Forelimb muscle (tissue), 1 donor: ENCODE results near the gene LGALS4. TPM values are rescaled to one million over a fixed set of nuclear protein-coding genes. Genes with fewer than 3 reads are reported as not detected.
"Not testable (repeated sequence)": the region's sequence is repeated elsewhere in the genome, so short reads cannot be mapped to it uniquely, and the experiment has no call there.

ENCODE experiments used
- DNase-seq: peaks from one replicate; pipeline ENCODE4 v3.0.0-alpha.2; 2013; ENCODE audit warnings: low read depth
- polyA plus RNA-seq: library from polyadenylated mRNA; unstranded; fragments of 120-200 nt; gene quantifications from one replicate; pipeline ENCODE4 v1.2.1, GENCODE V29; 2013; ENCODE audit not compliant: insufficient read length

The LGALS4 gene
- polyA plus RNA-seq, 1 donor, result 0.99 TPM

DNA sequence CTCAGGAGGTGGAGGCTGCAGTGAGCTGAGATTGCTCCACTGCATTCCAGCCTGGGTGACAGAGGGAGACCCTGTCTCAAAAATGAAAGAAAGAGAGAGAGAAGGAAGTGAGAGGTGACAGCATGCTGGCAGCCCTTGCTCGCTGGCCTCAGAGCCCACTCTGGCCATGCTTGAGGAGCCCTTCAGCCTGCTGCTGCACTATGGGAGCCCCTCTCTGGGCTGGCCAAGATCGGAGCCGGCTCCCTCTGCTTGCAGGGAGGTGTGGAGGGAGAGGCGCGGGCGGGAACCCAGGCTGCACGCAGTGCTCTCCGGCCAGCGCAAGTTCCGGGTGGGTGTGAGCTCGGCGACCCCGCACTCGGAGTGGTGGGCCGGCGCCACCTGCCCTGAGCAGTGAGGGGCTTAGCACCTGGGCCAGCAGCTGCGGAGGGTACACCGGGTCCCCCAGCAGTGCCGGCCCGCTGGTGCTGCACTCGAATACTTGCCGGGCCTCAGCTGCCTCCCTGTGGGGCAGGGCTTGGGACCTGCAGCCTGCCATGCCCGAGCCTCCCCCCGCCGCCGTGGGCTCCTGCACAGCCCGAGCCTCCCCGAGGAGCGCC, 8.6 kb upstream of the LGALS4 start:
- DNase-seq, result not testable (repeated sequence)

DNA sequence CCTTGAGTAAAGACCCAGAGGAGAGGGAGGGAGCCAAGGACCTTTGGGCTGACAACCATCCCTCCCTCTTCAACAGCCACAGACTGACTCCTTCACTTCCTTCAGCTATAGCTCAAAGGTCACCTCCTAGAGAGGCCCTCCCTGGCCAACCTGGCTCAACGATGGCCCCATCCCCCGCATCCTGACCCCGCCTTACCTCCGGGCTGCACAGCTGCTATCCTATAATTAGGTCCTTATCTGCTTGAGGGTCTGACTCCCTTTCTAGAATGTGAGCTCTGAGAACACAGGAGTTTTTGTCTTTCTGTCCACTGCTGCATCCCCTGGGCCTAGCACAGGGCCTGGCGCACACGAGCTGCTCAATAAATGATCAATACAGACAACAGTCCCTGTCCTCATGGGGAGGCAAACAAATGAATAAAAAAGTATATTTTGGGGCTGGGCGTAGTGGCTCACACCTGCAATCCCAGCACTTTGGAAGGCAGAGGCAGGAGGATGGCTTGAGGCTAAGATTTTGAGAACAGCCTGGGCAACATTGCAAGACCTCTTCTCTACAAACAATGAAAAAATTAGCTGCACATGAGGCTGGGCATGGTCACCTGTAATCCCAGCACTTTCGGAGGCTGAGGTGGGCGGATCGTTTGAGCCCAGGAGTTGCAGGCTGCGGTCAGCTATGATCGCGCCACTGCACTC, 6.6 kb upstream of the LGALS4 start:
- no peak for DNase-seq

DNA sequence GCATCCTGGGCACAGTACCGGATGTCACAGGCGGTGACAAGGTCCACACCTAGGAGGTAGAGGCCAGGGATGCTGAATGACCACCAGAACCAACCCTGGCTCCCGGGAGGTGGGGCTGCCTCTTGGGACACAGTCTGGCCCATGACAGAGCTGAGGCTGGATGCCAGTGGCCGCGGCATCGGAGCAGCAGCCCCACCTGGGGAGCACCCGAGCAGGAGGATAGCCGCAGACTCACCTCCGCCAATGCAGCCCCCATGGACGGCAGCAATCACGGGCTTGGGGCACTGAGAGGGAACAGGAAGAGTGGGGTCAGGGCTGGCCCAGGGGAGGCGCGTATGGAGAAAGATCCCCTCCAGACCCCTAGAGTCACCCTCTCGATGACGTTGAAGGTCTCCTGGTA, 4.3 kb upstream of the LGALS4 start:
- DNase-seq, result no peak

DNA sequence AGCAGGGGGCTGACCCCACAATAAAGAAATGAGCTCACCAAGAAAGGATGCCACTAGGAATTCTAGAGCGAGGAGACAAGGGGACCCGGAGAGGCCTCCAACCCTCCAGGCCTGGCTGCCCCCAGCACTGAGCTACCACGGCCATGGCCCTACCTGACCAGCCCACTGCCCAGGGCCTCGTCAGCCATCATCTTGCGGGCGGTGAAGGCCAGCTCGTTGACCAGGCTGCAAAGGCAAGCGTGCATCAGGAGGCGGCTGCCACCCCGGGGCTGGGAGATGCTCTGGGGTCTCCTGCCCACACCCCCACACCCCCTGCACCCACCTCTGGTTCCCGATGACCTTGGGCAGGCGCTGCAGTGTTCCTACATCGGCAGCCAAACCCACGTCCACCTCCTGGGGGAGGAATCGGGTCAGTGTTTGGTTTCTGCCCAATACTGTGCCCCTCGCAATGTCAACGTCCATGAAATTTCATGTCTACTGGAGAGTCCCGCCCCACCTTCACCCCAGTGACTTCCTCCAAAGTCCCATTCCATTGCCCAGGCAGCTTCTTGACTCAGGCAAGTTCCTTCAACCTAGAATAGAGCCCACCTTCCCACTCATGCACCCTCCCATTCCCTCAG, 3.5 kb upstream of the LGALS4 start:
- DNase-seq, result no peak

DNA sequence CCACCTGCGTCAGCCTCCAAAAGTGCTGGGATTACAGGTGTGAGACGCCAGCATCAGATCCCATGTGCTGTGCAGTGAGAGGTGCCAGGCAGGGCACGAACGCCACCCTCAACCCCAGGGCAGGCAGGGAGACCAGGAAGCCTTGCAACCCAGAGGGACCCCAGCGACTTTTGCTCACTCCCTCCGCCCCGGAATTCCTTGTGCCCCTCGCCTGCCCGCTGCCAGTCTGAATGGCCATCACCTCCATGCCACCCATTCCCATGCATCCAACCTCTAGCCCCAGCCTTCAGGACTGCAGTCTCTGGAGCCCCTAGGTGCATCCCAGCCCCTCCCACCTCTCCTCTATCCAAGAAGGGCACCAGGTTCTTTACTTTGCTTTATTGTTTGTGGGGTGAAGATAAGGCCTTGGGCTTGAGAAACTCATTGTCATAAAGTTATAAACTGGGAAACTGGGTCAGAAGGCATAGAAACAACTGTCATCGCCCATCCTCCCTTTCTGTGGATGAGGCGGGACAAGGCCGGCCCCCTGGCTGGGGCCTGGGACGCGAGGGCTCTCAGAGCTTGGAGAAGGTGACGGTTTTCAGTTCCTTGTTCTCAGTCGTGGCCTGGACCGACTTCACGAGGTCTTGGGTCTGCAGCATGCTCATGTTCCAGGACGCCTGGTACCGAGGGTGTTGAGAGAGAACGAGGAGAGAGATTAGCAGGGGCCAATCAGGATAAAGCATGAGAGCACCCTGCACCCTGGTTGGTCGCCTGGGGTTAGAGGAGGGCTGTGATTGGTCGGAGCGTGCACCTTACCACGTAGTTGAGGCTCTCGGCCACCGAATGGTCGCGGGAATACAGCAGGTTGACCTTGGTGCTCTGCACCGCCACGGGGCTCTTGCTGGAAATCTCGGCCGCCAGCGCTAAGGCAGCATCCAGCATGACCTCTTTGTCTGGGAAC, 2.6 kb upstream of the LGALS4 start:
- DNase-seq, result no peak

DNA sequence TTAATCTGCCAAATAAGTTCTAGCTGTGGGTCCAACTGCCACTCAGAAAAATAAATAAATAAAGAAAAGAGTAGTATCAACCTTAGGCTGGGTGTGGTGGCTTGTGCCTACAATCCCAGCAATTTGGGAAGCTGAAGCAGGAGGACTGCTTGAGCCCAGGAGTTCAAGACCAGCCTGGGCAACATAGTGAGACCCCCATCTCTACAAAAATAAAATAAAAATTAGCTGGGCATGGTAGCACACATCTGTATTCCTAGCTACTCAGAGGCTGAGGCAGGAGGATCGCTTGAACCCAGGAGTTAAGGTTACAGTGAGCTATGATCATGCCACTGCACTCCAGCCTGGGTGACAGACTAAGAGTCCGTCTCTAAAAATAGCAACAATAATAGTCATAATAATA, 1.2 kb upstream of the LGALS4 start:
- DNase-seq, result not testable (repeated sequence)

DNA sequence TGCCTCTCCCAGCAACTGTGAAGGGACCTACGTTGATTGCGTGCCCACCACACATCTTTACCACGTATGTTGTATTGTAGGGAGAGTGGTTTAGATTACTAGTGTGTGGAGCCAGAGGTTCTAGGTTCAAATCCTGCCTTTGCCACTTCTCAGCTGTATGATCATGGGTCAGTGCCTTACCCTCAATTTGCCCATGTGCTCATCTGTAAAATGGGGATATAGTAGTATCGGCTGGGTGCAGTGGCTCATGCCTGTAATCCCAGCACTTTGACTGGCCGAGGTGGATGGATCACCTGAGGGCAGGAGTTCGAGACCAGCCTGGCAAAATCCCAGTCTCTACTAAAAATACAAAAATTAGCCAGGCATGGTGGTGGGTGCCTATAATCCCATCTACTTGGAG, 578 bp upstream of the LGALS4 start:
- no peak for DNase-seq

DNA sequence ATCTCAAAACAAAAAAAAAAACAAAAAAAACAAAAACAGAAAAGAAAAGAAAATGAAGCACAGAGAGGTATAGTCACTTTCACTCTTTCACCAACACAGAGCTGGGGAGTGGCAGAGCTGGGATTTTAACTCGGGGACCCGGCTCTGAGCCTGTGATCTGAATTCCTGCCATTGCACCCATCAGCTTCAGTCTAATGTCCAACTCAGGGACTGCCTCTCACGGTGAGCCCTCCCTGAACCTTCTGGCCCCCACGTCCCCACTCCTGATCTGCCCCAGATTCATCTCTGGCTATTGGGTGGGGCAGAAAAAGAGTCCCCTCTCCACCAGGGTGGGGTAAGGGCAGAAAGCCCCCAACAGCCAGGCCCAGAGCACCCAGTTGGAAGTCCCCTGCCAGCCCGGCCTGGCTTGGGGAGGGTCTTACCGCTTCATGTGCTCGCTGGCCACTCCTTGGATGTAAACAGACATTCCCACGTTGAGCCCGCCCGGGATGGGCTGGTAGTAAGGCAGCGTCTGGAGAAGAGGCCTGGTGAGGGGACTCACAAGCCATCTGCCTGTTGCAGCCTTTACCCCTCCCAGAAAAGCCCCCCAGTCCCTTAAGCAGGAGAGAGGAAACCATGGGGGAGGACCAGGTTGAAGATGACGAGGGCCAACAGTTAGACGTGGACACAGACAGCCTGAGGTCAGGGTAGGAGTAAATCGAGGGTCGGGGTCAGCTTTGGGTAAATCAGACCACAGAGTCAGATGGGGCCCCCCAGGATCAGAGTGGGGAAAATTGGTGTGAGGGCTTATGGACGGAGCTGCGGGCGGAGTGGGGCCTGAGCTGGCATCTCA, 520 bp downstream of the LGALS4 start:
- no peak for DNase-seq

DNA sequence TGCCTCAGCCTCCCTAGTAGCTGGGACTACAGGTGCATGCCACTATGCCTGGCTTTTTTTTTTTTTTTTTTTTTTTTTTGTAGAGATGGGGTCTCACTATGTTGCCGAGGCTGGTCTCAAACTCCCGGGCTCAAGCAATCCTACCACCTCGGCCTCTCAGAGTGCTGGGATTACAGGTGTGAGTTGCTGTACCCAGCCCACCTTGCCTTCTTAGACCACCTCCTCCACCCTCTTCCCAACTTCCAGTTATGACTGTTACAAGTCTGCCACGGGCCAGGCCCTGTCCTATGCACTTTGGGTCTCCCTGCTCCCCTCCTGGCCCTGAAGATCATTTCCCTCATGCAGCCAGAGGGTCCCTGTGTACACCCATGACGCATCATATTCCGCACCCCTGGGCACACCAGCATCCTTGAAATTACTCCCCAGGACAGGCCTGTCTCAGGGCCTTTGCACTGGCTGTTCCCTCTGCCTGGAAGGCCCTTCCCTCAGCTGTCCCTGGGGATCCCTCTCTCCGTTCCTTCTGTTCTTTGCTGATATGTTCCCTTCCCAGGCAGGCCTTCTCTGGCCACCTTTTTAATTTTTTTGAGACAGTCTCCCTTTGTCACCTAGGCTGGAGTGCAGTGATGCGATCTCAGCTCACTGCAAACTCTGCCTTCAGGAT, 3.0 kb downstream of the LGALS4 start:
- DNase-seq, result no peak

DNA sequence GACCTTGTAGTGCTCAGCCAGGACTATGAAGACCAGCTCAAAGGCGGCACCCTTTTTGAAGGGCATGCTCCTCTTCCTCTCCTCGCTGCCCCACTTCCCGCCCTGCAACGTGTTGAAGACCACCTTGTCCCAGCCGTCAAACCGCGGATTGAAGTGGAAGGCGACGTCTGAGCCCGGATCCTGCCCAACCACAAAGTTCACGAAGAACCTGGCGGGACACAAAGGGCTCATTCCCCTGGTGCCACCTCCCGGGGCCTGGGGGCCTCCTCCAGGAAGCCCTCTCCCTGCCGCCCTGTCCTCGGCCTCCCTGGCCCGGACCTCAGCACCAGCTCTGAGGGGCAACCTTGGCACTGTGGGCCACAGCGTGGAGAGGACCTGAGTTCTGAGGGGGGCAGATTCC, 4.0 kb downstream of the LGALS4 start:
- no peak for DNase-seq

DNA sequence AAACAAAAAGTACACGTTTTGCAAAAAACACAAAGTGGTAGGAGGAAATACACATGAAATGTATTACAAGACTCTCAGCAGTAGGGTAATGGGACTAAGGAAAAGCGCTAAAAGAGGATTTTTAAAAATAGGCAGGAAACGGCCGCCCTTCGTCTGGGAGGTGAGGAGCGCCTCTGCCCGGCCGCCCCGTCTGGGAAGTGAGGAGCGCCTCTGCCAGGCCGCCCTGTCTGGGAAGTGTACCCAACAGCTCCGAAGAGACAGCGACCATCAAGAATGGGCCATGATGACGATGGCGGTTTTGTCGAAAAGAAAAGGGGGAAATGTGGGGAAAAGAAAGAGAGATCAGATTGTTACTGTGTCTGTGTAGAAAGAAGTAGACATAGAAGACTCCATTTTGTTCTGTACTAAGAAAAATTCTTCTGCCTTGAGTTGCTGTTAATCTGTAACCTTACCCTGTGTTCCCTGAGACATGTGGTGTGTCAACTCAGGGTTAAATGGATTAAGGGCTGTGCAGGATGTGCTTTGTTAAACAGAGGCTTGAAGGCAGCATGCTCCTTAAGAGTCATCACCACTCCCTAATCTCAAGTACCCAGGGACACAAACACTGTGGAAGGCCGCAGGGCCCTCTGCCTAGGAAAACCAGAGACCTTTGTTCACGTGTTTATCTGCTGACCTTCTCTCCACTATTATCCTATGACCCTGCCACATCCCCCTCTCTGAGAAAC, 5.2 kb downstream of the LGALS4 start:
- not testable (repeated sequence) for DNase-seq

DNA sequence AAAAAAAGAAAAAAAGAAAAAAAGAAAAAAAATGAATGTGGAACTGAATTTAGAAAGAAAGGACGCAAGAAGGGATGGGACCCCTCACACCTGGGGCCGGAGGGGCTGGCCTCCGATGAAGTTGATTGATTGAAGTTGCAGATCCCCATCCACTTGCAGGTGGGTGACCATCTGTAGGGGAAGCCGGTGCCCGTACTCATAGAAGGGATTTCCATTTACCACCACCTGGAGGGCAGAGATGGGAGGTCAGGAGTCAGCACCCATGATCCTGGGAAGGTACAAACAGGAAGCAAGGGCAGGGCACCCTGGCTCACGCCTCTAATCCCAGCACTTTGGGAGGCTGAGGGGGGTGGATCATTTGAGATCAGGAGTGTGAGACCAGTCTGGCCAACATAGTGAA, 6.4 kb downstream of the LGALS4 start:
- no peak for DNase-seq

DNA sequence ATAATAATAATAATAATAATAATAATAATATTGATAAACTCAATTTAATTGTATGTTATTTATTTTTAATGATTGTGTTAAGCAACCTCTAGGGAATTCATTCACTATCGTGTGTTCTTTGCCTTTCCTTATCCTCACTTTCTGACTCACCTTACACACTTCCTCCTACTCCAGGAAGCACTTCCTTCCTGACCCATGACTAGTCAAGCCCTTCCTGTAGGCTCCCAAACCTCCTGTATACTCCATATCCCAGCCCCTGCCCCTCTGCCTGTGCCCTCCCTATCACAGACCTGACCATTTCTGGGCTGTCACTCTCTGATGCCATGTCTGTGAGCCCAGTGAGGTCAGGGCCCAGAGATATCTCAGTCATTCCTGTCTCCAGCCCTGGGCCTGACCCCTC, 7.6 kb downstream of the LGALS4 start:
- DNase-seq, result no peak

DNA sequence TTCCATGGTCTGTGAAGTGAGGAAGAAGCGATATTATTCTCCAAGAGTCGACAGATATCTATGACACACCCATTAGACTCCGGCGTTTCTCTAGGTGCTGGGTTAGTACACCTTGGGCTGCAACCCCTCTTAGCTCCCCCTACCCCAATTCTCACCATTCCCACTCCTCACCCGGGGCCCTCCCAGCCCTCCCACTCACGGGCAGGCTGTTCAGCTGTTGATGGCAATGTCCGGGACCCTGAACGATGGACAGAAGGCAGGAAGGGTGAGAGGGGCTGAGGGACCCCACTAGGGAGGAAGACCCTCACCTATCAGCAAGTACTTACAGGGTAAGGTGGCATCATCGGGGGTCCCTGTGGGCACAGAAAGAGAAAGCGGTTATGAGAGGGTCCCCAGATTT, 9.2 kb downstream of the LGALS4 start:
- DNase-seq, result no peak

DNA sequence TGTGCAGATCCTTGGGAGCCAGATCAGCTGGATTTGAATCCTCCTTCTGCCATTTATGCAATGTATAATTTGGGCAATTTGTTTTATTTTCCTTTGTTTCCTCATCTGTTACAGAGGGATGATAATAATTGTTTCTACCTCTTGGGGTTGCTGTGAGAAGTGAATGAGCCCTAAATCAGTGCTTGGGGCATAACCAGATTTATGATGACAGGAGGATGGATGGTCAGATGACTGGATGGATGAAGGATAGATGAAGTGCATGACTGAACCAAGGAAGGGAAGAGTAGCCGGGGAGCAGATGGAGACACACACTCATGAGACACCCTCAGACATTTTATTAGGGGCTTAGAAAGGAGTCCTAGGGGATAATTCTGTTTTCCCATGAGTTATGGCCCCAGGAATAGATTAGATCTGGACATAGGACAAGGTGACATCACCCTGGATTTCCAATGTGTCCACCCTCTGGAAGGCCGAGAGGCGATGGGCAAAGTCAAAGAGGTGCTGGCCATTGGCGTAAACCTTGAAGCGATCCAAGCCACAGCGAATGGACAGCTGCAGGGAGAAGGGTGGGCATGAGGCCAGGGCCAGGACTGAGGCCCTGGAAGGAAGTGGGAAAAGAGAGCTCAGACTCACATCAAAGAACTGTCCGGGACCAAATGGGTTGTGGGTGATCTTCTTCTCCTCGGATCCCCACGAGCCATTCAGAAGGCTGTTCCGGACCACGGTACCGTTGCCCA, 11.2 kb downstream of the LGALS4 start:
- no peak for DNase-seq

DNA sequence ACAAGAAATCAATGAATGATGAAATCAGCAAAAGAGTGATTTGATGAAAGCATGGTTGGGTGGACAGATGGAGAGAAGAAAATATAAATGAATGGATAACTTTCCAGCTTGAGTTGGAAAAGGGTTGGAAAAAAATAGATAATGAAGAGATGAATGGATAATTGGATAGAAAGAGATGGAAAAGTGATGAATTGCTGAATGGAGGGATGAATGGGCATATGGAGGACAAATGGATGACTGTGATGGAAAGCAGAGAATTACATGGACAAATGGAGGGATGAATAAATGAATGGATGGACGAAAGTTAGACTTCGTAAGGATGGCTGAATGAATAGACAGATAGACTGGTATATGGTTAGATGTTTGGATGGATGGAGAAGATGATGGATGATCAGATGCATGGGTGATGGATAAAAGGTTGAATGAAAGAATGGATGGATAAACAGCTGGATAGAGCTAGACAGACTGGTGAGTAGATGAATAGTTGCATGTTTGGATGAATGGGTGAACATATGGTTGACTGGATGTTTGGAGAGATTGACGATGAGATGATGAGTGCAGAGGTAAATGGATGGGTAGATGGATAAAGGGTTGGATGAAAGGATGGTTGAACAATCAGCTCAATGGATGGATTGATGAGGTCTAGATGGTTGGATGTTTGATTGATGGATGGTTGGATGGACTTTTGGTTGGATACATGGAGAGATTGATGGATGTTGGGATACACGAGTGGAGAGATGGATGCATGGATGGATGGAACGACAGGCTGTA, 12.0 kb downstream of the LGALS4 start:
- no peak for DNase-seq

DNA sequence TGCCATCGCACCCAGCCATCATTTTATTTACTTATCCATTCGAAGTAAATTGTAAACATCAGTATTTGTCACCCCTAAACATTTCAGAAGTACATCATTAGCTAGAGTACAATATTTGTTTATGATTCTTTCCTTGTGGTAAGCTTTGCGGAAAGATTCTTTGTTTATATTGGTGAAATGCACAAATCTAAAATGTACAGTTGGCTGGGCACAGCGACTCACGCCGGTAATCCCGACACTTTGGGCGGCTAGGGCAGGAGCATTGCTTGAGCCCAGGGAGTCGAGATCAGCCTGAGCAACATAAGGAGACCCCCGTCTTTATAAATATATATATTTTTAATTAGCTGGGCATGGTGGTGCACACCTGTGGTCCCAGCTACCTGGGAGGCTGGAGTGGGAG, 13.6 kb downstream of the LGALS4 start:
- no peak for DNase-seq

DNA sequence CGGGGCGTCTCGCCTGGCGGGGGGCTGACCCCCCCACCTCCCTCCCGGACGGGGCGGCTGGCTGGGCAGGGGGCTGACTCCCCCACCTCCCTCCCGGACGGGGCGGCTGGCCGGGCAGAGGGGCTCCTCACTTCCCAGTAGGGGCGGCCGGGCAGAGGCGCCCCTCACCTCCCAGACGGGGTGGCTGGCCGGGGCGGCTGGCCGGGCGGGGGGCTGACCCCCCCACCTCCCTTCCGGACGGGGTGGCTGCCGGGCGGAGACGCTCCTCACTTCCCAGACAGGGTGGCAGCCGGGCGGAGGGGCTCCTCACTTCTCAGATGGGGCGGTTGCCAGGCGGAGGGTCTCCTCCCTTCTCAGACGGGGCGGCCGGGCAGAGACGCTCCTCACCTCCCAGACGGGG, 15.0 kb downstream of the LGALS4 start:
- DNase-seq, result not testable (repeated sequence)

DNA sequence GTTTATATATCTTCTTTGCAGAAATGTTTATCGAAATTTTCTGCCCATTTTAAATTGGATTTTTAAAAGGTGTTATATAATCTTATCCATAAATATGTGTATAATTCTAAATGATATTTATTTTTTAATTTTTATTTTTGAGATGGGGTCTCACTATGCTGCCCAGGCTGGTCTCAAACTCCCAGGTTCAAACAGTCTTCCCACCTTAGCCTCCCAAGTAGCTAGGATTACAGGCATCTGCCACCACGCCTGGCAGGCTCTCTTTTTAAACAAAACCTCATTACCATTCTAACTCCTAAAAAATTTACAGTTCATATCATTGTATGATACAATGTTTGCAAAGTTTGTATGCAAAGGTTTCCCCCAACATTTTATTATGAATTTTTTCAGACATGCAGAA, 16.6 kb downstream of the LGALS4 start:
- DNase-seq, result no peak
